Hematopoietic multipotent progenitor cell treated with erythropoietin and hydrocortisone succinate and interleukin-3 and kit ligand, for 6 days (in vitro differentiated cells): ENCODE measurements around the gene KRT82.
"Not testable (repeated sequence)": the region's sequence is repeated elsewhere in the genome, so short reads cannot be mapped to it uniquely, and the experiment has no call there.

Experiments
- DNase-seq: peaks from one replicate; pipeline ENCODE4 v3.0.0-alpha.2; 2015

Gene KRT82

GRCh38 chr12:52405922-52406385 is at the start of gene KRT82:
Gene KRT82, minus strand, starts transcription at chr12:52406335. Its CDS starts 58 bp downstream, at chr12:52406277.
- DNase-seq: no peak

- DNase-seq: peak; percentile 37
Measured at GRCh38 chr12:52455821-52456220, 49.7 kb upstream of the KRT82 start.

DNA sequence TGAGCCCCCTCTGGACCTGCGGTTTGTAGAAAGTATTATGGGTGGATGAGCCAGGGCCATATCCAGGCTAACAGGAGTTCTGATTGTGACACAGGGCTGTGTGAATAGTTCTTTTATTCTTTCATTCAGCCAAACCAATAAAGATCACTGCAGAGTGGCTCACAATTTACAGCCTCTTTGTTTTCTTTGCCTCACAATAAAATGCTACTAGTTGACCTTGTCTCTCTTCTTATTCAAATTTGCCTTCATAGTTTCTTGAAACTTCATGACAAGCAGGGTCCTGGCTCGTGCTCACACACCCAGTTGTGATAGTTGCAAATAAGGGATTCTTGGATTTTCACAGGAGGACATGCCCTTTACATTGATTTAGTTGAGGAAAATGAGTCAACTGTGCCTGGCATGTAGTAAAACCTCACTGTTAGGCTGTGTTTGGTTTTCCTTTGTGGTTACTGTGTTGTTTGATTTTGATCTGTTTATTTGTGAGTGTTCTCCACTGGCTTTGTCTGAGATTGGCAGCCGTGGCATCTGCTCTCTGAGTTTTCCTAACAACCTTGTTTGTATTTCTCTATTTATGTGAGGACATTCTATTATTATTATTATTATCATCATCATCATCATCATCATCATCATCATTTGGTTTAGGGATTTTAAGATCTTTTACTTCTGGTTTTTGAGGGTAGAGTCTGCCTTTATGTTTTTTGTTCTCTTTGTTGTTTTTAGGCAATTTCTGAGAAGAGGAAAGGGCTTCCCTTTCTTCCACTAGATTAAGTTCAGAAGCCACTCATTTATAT is 48.5 kb upstream of the KRT82 start:
- no peak for DNase-seq

- DNase-seq: no peak
Measured at GRCh38 chr12:52452101-52452500, 46.0 kb upstream of the KRT82 start, which contains the start of gene KRT6B. Gene KRT6B, minus strand, starts transcription at chr12:52452146. Its CDS starts 68 bp downstream, at chr12:52452078.

DNA sequence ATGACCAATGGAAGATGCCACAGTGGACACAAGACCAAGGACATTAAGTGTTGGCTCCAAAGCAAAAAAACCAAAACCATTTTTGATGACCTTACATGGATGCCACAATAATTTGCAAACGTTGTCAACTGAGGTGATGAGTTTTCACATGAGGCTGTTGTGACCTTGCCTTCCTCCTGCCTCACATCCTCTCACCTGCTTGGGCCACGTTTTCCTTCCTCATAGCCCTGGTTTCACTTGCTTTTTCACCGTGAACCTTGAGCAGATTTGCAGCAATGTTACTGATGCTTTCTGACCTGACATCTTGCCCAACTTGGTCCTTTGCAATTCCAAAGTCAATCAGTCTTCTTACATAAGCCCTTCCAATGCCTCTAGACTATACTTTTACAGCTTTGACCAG is 42.1 kb upstream of the KRT82 start:
- no peak for DNase-seq

DNA sequence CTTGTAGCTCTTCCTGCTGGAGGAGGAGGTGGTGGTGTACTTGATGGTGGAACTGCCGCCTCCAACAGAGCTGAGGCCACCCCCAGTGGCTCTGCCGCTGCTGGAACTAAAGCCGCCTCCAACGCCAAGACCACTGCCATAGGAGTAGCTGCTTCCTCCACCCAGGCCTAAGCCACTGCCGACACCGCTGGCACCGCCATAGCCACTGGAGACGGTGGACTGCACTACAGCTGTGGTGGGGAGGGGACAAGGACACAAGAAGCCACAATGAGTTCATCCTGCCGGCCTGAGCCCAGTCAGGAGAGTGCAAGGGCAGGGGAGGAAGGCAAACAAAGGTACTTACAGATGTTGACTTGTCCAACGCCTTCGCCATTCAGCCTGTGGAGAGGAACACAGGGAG is 41.1 kb upstream of the KRT82 start:
- DNase-seq: not testable (repeated sequence)

DNA sequence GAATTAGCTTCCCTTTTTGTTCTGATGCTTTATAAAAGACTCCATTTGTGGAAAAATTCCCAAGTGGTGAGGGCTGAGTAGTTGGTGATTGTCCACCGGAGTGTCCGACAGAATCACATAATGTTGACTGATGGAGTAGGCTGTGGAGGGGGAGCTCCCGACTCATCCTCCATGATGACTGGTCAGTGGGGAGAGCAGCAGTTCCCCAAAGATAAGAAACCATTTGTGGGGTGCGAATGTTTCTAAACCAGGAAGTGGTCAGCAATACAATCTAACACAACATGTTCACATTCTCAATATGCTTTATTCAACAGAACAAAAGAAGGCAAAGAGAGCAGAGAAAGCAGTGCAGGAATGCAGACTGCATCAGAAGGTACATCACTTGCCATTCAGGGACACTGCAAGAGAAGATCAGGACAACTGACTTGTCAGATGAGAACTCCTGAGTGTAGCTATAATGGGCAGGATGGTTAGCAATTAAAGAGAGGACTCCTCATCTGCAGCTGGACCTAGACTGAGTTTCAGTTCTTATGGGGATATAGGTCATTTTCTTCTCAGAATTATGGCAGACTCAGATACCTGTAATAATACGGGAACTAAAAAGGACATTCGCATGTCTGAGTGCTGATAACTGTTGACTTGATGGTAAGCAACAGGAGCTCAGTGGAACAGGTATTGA is 40.4 kb upstream of the KRT82 start:
- DNase-seq: peak; percentile 59

- DNase-seq: no peak
Measured at GRCh38 chr12:52445876-52446275, 39.7 kb upstream of the KRT82 start.

- DNase-seq: no peak
Measured at GRCh38 chr12:52444647-52445595, 38.8 kb upstream of the KRT82 start.

DNA sequence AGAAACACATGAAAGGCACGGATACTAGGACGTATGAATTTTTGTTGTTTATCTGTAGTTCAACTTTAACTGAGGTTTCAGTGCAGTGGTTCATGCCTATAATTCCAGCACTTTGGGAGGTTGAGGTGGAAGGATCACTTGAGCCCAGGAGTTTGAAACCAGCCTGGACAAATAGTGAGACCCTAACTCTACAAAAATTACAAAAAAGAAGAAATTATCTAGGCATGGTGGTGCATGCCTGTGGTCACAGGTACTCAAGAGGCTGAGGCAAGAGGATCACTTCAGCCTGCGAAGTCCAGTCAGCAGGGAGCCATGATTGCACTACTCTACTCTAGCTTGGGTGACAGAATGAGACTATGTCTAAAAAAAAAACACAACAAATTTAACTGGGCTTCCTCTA is 37.8 kb upstream of the KRT82 start:
- no peak for DNase-seq

DNA sequence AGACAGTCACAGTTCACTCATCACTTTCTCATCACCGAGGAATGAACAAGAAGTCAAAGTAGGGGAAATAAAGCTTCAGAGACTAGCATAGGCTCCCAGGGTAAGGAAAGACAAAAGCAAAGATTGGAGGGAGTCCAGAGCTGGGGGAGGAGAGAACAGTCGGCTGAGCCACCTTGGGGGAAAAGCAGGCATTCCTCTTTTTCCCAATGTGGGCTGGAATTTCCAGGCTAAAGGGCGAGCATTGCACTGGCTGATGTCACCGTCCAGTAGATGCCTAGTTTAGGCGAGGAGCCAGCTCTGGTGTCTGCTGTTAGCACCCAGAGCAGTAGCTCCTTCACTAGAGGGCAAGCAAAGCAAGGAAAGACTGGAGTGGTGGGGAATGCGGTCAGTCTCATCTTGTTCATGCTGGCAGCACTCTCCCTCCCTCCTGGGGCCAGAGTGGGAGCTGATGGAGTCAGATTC is 36.5 kb upstream of the KRT82 start:
- no peak for DNase-seq

GRCh38 chr12:52441320-52441911 is 35.3 kb upstream of the KRT82 start:
- DNase-seq: no peak

GRCh38 chr12:52440821-52441319 is 34.7 kb upstream of the KRT82 start:
- no peak for DNase-seq

GRCh38 chr12:52439845-52440244 is 33.7 kb upstream of the KRT82 start:
- no peak for DNase-seq

DNA sequence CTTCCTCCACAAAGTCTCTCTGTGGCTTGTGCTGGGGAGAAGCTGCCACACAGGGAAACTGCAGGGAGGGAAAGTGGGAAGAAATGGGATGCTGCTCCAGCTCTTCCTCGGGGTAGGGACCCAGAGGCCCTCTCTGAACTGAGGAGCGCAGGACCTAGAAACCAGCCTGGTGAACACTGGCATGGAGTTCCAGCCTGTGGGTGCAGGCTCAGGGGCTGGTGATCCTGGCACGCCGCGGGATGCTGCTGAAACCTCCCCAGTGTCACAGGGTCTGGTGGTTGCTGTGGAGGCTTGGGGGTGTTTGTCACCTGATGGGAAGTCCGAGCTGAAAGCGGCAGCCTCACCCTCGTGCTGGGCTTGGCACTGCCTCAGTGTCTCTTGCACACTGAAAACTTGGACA is 33.3 kb upstream of the KRT82 start:
- DNase-seq: no peak

GRCh38 chr12:52438305-52439301 is 32.5 kb upstream of the KRT82 start:
- DNase-seq: no peak

DNA sequence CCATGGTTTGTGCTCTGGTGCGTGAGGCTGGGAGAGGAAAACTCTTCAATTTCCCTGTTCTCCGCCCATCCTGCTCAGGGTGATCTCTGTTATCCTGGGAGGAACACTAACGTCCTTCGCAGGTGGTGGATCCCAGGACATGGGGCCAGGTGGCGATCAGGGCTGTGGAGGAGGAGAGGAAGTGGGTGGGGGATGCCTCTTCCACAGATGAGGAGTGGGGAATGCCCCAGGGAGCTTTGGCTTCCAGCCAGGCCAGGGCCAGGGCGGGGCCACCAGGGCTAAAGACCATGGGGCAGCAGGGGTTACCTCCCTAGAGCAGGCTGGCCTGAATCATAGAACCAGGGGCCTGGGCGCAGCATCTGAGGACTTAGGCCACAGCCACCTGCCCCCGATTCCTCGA is 31.4 kb upstream of the KRT82 start:
- DNase-seq: no peak

GRCh38 chr12:52436828-52437474 is 30.8 kb upstream of the KRT82 start:
- no peak for DNase-seq

DNA sequence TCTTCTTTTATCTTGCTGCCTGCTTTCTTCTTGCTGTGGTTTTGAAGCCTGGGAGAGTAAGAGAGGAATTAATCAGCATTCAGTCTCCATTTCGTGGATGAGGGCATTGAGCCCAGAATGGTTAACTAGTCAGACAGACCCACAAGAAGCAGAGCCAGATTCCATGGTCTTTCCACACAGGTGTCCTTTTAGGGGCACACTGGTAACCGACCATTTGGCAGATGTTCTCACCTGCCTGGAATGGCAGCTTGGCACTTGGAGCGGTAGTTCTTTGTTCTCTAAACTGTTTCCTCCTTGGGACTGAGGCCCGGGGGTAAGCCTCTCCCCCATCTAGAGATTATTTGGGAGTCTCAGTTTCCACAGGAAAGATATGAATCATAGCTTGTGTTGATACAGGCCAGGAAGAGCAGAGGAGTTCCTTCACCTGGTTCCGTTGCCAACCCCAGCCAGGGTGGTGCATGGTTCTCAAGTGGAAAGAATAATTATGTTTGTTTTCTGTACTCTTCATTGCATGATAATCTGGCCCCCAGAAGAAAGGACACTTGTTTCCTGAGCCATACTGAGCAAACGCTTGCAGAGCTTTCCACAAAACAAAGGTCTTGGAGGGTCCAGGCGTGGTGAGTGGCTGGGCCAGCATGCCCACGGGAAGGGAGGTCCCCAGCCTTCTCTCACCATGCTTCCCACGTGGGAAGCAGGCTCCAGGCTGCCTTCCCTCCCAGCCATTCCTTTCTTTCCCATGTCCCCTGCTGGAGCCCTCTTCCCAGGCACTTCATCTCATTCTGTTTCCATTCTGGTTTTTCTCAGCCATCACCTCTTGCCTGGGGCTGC is 30.1 kb upstream of the KRT82 start:
- no peak for DNase-seq

DNA sequence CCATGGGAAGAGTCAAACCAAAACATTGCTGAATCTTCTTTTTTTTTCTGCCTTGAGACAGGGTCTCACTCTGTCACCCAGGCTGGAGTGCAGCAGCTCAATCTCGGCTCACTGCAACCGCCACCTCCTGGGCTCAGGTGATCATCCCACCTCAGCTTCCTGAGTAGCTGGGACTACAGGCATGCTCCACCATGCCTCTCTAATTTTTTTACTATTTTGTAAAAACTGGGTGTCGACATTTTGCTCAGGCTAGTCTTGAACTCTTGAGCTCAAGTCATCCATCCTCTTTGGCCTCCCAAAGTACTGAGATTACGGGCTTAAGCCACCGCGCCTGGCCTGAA is 29.5 kb upstream of the KRT82 start:
- no peak for DNase-seq
